HT-29 (cell line): Measurements from ENCODE around the gene EPB41L2. TPM values are rescaled to one million over a fixed set of nuclear protein-coding genes. Genes with fewer than 3 reads are reported as not detected.

Experiments
- DNase-seq: peaks from one replicate; pipeline ENCODE4 v3.0.0-alpha.2; 2015; ENCODE audit warnings: low spot score
- total RNA-seq: library from RNA; depleted of rRNA; stranded (reverse); fragments of >200 nt; shearing (Covaris generic); gene quantifications from 2 replicates; pipeline ENCODE4 v1.2.3, GENCODE V29; 2014

The EPB41L2 gene
- total RNA-seq, 1 experiment from 2014 or later = 9.5 TPM

DNA sequence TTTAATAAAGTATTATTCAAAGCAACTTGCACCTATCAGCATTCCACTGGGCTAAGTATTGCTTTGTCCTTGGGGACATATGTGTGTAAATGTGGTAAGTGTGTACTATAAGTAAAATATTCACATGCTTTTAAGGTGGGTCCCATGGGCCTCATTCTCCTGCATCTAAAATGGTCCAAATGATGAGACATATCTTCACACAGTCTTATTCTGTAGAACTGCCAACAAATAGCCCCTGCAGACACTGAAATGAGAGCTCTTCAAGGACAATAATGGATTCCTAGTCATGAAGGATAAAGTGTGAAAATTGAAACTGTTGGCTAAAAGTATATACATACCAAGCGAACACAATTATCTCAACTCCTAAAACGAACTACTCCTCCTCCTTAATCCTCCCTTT is 154.1 kb downstream of the EPB41L2 start:
- DNase-seq = no peak

DNA sequence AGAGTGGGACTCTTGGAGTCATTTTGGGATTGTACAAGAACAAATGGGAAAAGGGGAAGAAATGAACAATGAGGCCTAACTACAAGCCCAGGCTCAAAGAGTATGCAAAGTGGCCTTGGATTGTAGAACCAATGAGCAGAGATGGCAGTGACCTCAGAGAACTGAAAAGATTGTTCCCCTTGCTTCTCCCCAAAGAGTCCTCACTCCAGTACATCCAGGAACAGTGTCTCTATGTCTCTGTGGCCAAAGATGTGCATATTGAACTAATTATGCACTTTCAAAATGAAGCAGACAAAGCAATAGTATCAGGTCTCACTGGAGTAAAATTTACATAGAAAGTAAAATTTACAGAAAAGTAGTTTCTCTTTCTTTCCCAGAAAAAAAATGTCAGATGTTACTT is 154.9 kb downstream of the EPB41L2 start:
- no peak for DNase-seq

GRCh38 chr6:130907687-130908086 is 155.4 kb downstream of the EPB41L2 start:
- DNase-seq = no peak

DNA sequence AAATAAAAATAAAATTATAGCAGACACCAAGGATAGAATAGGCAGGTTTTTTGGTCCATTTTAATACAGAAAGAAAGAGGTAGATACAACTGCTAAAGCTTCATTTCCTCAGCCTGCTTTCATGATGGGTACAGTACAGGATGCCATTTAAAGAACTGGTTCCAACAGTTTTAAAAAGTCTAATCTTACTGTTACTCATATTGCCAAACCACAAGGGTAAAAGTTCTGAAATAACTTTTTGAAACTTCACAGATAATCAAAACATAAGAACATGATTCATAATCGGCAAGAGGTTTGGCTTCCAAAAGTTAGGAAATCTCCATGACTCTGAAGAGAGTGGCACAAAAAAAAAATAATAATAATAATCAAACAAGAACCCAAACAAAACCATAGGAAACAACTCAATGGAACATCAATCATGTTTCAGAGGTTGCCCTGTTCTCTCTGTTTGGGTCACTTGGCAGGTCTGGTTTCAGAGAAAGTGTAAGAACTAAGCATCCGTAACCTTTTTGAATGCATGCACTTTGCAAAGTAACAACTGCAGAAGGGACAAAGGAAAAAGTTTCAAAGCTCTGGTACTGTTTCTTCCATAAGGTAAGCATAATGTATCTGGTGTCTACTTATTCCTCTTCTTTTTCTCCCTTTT is 156.2 kb downstream of the EPB41L2 start:
- DNase-seq = no peak

- DNase-seq = no peak
Observed at GRCh38 chr6:130903602-130904001, 159.4 kb downstream of the EPB41L2 start.

DNA sequence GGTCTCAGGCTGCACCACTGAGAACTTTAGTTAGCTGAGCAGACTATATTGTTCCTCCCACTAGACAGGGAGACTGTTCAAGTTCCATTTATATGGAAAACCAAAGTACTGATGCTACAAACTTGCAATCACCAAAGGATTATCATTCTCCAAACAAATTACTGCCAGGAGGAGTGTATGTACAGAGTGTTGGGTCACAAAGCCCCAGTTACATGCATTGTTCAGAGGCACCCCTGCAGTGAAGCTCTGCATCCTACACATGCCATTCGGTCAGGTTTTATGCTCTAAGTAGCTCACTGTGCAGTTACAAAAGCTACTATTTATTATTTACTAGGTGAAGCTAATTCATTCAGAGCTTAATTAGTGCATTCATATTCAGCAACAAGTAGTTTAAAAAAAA is 160.0 kb downstream of the EPB41L2 start:
- DNase-seq = no peak

- no peak for DNase-seq
Observed at GRCh38 chr6:130900913-130901312, 162.1 kb downstream of the EPB41L2 start.

DNA sequence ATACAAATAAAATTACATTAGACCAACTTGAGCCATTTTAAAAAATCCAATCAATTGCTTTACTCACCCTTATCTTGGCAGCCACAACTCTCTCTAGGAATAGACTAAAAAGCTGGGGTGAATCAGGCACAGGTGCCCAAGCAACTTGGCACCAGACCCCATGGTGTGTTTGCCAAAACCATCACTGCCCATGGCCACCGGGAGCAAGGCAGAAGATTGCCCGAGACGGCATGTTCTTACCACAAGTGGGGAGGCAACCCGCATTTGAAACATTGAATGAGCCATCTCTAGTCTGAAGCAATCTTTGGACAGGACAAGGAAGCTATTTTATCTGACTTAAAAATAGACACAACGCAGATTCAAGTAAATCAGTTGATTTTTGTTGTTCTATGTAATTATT is 166.8 kb downstream of the EPB41L2 start:
- DNase-seq = no peak

DNA sequence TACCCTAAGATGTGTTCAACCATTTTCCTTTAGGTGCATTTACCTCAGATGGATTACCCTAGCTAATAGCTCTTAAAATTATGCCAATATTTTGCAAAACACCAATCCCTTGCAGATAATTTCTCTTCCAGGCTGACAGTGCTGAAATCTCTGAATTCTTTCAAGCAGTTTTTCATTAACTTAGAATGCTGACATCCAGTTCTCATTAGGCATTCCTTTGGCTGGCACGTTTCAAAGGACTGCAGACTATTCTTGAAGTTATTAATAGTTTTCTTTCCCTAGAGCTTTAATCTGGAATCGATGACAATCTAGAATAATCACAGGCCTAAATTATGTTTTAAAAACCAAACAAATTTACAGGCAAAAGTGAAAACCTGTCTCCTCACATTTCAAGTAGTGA is 167.5 kb downstream of the EPB41L2 start:
- no peak for DNase-seq

DNA sequence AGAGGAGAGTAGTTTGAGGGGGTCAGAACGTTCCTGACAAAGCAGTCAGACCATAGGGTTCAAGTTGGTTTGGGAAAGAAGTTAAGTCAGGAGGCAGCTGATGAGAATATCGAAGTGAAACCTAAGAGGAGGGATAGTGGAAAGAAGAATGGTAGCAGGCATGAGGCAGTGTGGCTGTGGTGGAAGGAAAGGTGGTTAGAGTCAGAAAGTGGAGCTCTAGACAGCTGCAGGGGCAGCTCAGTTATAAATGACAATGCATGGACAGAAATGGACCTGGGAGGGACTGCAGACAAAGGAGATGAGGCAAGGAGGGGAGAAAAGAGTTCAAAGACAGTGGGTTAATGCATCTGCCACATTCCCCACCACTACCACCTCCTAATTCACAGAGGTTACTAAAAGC is 169.3 kb downstream of the EPB41L2 start:
- DNase-seq = no peak

DNA sequence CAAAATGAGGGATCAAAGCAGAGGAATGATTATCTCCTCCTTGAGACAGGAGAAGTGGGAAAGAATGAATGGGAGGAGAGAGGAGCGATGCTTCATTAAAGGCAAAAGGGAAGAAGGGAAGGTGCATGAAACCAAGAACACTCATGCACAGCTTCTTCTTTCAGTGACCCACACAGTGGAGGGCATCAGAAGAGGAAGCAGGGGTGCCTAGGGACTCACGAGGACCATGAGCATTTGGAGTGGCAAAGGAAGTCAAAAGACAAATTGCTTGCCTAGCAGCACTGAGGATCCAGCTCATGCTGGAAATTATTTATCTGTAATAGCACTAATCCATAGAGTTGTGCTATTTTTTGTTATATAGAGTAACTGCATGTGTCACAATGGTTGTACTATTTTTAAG is 169.8 kb downstream of the EPB41L2 start:
- DNase-seq = no peak

GRCh38 chr6:130890521-130890971 is 172.5 kb downstream of the EPB41L2 start:
- DNase-seq = no peak

GRCh38 chr6:130889423-130889822 is 173.6 kb downstream of the EPB41L2 start:
- no peak for DNase-seq

DNA sequence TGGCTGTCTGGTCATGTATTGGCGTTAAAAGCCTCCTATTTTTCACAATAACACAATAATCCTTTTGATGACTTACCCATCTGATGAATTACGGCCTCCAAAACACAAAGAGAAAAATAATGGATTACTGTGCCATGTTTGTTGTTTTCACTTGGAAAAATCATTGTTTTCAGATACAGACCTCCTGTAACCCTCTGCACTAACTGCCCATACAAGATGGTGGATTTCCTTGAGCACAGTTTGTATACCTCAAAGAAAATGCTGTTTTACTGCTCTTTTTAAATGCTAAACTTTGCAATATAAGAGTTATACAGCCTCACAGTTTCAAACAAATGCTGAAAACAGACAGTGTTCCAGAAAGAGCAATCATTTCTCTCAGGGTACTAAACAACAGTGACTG is 174.8 kb downstream of the EPB41L2 start:
- no peak for DNase-seq

- no peak for DNase-seq
Observed at GRCh38 chr6:130886966-130887365, 176.1 kb downstream of the EPB41L2 start.

DNA sequence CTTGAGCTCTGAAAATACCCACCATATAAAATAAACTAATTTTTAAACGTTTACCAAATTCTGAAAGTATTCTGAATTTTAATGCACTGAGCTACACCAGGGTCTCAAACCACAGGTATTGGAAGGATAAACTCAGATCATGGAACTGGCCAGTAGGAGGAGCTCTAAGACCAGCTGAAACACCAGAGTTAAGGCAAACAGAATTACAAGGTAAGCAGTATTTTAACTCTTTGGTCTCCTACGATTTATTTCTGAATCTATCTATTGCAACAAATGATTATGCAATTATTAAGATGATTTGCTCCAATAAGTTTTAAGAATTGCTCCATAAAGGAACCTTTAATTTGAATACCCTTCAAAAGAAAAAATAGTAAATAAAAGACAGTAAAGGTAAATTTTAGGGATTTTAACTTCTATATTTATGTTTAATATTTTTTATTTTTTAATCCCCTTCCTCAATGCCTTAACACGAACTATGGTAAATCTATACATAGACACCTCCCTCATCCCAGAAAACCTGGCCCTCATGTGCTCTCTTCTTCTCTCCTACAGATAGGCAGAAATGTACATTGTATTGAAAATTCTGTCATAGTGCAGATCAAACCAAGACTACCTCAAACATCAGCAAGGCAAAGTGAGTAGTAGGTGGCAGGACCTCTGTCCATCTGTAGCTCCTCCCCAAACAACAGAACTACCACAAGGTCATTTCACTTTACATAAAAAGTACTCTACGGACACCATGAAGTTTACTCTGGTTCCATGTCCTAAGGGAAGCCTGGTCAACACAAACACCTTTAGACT is 177.5 kb downstream of the EPB41L2 start:
- peak; percentile 86 for DNase-seq

GRCh38 chr6:130882370-130882769 is 180.7 kb downstream of the EPB41L2 start:
- no peak for DNase-seq

DNA sequence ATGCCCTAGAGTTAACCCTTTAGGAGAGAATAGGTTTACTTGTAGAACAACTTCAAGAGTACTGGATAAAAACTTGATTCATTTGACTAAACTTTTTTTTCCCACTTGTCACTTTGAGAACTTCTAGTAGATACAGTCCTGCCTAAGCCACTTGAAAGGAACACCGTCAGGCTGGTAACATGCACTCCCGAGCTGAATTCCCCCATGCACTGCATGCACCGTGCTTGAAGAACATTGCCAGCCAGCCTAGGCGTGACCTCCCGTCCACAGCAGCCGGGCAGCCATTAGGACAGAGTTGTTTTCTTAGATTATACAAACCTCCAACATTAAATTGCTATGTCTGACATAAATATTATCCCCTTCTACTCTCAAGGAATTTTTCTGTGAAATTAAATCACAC is 183.2 kb downstream of the EPB41L2 start:
- DNase-seq = no peak

DNA sequence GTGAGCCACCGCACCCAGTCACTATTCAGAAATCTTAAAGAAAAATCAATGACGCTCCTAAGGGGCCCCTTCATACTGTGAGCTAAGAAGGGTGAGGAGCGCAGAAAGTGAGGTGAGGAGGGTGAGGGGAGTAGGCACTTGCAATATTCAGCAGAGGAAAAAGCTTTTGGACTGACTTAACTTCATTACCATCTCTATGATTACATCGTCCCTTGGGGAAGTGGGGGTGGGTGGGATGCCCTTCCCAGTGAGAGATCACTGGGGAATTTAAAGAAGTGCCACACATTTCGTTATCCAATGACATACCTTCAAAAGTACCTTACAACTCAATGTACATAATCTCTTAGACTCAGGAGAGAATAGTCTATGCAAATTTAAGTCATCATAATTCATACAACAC is 189.3 kb downstream of the EPB41L2 start:
- no peak for DNase-seq

DNA sequence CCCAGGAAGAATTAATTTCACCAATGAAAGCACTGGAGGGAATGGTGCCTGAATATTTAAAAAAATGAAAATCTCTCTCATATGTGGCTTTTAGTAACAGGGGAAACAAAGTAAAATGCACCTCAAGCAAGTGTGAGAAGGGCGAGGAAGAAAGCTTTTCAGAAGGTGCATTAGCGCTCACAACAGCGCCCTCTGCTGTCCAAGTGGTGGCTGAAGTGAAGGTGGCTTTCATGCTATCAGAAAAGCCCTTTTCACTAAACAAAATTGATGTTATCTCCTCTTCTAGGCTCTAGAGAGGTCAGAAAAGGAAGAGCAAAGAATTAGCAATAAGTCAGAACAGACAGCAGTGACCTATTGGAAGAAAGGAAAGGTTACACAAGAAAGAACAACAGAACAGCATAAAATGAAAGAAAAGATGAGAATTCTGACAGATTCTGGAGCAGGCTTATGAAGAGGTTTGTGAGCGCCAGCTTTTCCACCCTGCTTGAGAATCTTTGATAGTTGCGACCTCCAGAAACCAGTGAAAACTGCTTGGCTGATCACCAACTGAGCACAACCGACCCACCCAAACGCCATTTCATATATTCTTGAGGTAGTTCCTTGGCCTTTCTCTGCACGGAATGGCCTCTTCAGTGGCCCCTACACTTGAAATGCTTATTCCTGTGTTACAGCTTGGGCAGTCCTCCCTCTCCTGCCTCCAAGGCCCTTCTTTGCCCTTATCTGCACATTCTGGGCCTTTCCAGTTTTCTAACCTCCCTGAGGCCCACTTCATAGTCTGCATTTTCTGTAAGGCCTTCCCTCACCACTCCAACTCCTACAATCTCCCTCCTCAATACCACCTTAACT is 190.6 kb downstream of the EPB41L2 start:
- peak; percentile 64 for DNase-seq

DNA sequence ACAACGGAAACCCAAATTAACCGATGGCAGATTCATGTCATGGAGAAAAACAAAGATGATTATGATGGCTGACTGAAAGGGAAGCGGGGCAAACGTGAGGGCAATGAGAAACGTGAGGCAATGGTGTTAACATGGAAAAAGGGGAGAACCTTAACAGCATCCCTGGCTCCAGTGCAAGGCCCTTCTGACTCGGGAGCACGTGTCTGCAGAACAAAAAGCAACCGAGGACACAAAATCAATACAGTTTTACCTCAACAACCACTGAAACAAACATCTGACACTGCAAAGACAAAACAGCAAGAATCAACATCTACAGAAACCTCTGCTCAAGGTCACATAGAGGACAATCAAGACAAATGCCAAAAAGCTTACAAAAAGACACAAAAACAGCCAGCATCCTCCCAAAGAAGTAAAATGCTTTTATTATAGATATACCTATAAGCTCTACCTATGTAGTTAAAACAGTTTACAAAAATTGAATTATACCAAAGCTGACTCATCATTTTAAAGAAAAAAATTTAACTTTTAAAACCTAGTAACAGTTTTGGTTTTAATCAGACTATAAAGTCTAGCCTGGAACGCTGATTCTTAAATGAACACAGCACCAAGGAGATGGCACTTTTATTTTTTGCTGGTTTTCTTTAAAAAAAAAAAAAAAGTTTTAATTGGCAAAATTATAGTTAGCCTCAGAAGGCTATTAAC is 192.7 kb downstream of the EPB41L2 start:
- DNase-seq = no peak

GRCh38 chr6:130869681-130870080 is 193.4 kb downstream of the EPB41L2 start:
- DNase-seq = no peak
